Measurements from ENCODE around the gene KMO. TPM values are rescaled to one million over a fixed set of nuclear protein-coding genes. Genes with fewer than 3 reads are reported as not detected.

Gene KMO
- total RNA-seq, 1 donor from 2014 or later = 23.0 TPM

DNA sequence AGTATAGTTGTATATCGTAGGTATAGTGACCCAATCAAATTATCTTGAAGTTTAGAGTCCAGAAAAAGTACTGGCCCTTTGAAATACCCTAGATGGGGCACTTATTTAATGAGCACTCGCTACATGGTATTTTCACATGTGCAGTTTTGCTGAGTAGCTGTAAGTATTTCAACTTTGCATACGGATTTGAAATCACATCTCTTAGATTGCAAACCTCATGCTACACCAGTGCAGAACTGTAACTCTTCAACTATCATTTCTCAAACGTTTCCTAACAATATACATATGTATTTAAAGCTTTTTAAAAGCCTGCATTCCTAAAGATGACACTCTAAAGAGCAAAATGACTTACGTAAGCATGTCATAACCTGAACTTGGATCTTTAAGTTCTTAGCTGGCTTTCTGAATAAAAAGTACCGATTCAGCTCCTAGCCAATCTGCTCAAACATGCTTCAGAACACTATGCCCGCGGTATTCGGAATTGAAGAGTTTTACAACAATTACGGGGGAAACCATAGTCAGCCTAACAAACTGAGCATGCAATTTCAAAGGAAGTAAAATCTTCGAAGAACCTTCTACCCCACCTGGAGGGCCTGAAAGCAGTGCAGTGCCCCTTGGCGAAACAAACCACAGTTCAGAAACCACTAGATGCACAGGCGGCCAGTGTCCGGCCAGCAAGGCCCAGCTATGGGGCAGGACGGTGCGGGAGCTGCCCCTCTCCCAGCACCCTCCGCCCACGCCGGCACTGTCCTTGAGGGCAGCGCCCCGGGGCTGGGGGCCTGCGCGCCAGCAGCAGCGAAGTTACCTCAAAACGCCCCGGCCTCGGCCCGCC is 13.5 kb upstream of the KMO start:
- peak overlapping the region; percentile 86 for H3K4me3 ChIP-seq
- DNase-seq = peak; percentile 60
- intact Hi-C loops (cut with DNase I) = no loop called here
- peak; percentile 75 to 76 for ATAC-seq
- H3K4me1 ChIP-seq = peaks cover 17% of the 10 kb centered on the region
- peaks cover 15% of the 10 kb centered on the region for H3K27me3 ChIP-seq (ENCODE audit: low read depth)
- H3K9me3 ChIP-seq = no peaks in the 10 kb centered on the region
- H3K36me3 ChIP-seq = peaks cover 19% of the 10 kb centered on the region
- peak overlapping the region; percentile 87 for H3K27ac ChIP-seq
- no peak for TF ChIP-seq CTCF (IDR thresholded peaks at IDR 0.05)

- ATAC-seq (peak; percentile 99 to 100), DNase-seq (peak; percentile 97)
- Histone ChIP-seq H3K36me3 (peaks cover 19% of the 10 kb centered on the region), H3K27me3 (ENCODE audit: low read depth) (peaks cover 15% of the 10 kb centered on the region), H3K4me1 (peaks cover 17% of the 10 kb centered on the region), H3K27ac (peak within 1 kb of the TSS; percentile 87), H3K4me3 (peak within 1 kb of the TSS; percentile 86), H3K9me3 (no peaks in the 10 kb centered on the region)
- TF ChIP-seq CTCF (IDR thresholded peaks at IDR 0.05) = no peak
- intact Hi-C loops (cut with DNase I) = no loop called here
Measured at GRCh38 chr1:241519308-241520079, 12.7 kb upstream of the KMO start, which contains the start of gene FH. TSS of gene FH (minus strand) at chr1:241519755. CDS start at chr1:241519722, 33 bp downstream.

- ATAC-seq = no peak
- H3K27me3 ChIP-seq (ENCODE audit: low read depth) = peaks cover 15% of the 10 kb centered on the region
- no peaks in the 10 kb centered on the region for H3K9me3 ChIP-seq
- no peak for DNase-seq
- intact Hi-C loops (cut with DNase I) = no loop called here
- TF ChIP-seq CTCF (IDR thresholded peaks at IDR 0.05) = no peak
- no peak overlapping the region for H3K27ac ChIP-seq
- peaks cover 13% of the 10 kb centered on the region for H3K36me3 ChIP-seq
- peak overlapping the region; percentile 86 for H3K4me3 ChIP-seq
- H3K4me1 ChIP-seq = peaks cover 17% of the 10 kb centered on the region
Measured at GRCh38 chr1:241520080-241520465, 12.1 kb upstream of the KMO start.

DNA sequence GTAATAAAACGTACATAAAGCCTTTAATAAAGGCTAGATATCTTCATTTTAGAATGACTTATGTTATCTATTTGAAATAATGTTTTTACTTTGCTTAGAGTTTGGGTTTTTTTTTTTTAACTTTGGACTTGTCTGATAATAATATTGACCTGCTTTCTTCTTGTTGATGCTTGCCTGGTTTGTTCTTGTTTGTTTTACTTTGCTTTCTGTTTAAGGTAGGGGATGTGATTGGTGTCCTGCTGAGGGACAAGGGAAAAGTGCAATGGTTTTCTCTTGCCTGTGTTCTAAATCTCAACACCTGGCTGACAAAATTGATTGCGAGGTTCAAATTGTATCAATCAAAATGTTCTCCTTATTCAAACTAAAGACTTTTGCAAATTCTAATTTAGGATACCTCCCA is 10.5 kb upstream of the KMO start:
- H3K36me3 ChIP-seq = no peaks in the 10 kb centered on the region
- TF ChIP-seq CTCF (IDR thresholded peaks at IDR 0.05) = no peak
- DNase-seq (no peak), ATAC-seq (no peak)
- no peak overlapping the region for H3K4me3 ChIP-seq
- H3K9me3 ChIP-seq = no peaks in the 10 kb centered on the region
- no peak overlapping the region for H3K27ac ChIP-seq
- intact Hi-C loops (cut with DNase I) = no loop called here
- peaks cover 15% of the 10 kb centered on the region for H3K27me3 ChIP-seq (ENCODE audit: low read depth)
- H3K4me1 ChIP-seq = peaks cover 17% of the 10 kb centered on the region

GRCh38 chr1:241525026-241525425 is 7.2 kb upstream of the KMO start:
- intact Hi-C loops (cut with DNase I) = no loop called here
- Histone ChIP-seq H3K9me3 (no peaks in the 10 kb centered on the region), H3K27me3 (ENCODE audit: low read depth) (peaks cover 15% of the 10 kb centered on the region), H3K36me3 (no peaks in the 10 kb centered on the region), H3K4me1 (peaks cover 4% of the 10 kb centered on the region), H3K4me3 (no peak overlapping the region), H3K27ac (no peak overlapping the region)
- ATAC-seq (no peak), DNase-seq (no peak)
- no peak for TF ChIP-seq CTCF (IDR thresholded peaks at IDR 0.05)

All from lower lobe of right lung (tissue), 2 donors.